ENCODE data around the gene FABP6. TPM values are rescaled to one million over a fixed set of nuclear protein-coding genes. Genes with fewer than 3 reads are reported as not detected.
"Not testable (repeated sequence)": the region's sequence is repeated elsewhere in the genome, so short reads cannot be mapped to it uniquely, and the experiment has no call there.

Gene FABP6
- not detected for total RNA-seq

- no peak for DNase-seq (ENCODE audit: low spot score)
Observed at GRCh38 chr5:160229190-160229742, at the start of gene FABP6. TSS of gene FABP6 (plus strand) at chr5:160229506. CDS start at chr5:160229558, 52 bp downstream.

DNA sequence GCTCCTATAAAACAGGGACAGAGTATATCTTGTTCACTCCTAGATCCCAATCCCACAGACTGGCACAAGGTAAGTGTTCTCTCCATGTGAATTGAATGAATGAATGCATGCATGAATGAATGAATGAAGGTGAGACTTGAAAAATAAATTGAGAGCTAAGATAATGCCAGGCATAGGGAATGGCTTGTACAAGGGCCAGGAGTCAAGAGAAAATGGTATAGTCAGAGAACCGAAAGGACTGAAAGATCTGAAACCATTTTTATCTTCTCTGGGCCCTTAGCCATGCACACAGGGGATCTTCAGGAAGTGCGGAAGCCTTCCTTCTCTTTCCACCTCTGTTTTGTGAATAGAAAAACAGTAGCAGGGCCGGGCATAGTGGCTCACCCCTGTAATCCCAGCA, 48.4 kb upstream of the FABP6 start:
- DNase-seq (ENCODE audit: low spot score) = no peak

DNA sequence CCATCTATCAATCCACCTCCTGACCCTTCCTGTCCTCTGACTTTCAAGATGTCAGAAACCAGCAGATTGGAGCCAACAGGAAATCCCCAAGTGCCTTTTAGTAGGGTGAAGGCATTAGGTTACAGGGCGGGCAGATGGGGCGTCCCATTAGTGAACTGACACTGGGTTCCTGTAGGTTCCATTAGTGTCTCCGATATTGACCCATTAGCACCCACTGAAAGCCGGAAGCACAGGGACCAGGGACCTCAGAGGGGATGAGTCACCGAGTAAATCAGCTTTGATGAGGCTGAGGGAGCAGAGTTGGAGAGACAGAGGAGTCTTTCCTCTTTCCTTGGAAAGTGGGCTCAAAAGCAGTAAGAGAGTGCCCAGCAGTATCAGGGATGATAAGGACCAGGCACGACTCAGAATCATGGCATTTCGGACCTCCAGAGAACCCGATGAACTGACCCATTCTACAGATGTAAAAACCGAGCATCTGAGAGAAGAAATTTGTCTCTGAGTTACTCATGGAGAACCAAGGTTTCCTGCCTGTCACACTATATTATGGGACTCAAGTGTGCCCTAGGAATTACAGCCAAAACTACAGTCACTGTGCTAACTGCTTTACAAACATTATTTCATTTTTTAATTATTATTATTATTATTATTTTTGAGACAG, 47.2 kb upstream of the FABP6 start:
- no peak for DNase-seq (ENCODE audit: low spot score)

DNA sequence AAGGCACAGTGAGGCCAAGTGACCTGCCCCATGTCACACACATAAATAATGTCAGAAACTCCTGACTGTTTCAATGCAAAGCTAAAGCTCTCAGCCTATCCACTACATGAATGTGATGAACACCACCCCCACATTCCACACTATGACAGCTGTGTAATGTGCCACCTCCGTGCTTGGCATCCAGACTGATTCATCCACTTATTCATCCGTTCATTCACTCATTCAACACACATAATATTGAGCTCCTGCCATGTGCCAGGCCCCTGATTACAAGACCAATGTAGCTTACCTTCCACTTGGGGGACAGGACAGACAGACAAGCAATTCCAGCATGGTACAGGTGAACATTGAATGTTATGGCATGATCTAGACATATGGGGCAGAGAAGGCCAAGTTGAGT, 46.2 kb upstream of the FABP6 start:
- no peak for DNase-seq (ENCODE audit: low spot score)

GRCh38 chr5:160185626-160186360, 43.5 kb upstream of the FABP6 start:
- no peak for DNase-seq (ENCODE audit: low spot score)

- DNase-seq (ENCODE audit: low spot score) = no peak
Observed at GRCh38 chr5:160186480-160186879, 42.8 kb upstream of the FABP6 start.

GRCh38 chr5:160187091-160187490, 42.2 kb upstream of the FABP6 start:
- DNase-seq (ENCODE audit: low spot score) = no peak

DNA sequence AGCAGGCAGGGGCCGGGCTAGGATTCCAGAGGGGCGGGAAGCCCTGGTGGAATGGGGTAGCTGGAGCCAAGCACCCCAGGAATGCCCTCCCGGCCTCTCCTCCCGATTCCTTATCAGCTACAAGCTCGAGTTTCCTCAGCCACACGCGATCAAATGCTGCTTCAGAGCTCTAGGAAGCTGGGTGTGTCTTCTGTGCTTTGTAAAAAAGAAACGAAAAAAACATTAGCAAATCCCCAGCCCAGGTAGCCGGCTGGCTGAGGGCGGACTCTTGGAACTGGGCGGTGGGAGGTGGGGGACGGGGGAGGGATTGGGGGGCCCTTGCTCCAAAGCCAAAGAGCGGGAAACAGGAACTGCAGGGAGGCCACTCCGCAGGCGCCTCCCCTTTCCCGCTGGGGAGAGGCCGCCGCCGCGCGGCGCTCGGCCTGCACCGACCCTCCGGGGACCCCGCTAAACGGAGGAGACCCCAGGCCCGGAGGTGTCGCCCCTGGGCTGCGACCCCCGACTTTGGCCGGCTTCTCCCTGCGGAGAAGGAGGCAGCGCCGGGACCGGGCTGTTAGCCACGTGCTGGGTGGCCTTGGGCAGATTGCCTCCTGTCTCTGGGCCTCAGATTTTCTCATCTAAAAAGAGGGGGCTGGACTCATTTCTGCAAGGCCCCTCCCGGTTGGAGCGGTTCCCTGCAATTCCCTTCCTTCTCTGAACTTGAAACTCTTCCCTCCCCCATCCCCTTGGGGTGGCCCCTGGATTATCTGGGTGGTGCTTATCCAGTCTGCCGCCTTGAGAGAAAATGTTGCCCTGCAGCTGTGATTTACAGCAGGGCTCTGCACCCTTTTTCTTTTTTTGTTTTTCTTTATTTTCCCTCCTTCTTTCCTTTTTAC, 40.9 kb upstream of the FABP6 start:
- peak; percentile 42 for DNase-seq (ENCODE audit: low spot score)

DNA sequence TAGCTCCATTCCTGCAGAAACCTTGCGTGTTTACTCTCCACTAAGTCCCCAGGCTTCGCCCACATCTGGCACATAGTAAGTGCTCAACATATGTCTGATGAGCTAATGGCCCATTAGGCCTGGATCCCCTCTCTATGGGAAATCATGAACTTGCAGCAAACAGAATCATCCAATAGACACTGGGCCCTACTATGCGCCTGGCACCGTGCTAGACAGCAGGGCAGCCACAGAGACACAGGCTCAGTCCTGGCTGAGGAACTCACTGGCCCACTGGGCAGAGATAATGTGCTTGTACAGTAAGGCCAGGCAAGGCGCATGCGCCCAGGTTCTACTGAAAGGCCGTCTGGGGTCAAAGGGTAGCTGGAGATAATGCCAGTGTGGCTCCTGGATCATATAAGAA, 36.9 kb upstream of the FABP6 start:
- no peak for DNase-seq (ENCODE audit: low spot score)

DNA sequence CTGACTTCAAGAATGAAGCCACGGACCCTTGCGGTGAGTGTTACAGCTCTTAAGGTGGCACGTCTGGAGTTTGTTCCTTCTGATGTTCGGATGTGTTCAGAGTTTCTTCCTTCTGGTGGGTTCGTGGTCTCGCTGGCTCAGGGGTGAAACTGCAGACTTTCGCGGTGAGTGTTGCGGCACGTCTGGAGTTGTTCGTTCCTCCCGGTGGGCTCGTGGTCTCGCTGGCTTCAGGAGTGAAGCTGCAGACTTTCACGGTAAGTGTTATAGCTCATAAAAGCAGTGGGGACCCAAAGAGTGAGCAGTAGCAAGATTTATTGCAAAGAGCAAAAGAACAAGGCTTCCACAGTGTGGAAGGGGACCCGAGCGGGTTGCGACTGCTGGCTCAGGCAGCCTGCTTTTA, 36.2 kb upstream of the FABP6 start:
- DNase-seq (ENCODE audit: low spot score) = not testable (repeated sequence)

- not testable (repeated sequence) for DNase-seq (ENCODE audit: low spot score)
Observed at GRCh38 chr5:160193790-160194189, 35.5 kb upstream of the FABP6 start.

DNA sequence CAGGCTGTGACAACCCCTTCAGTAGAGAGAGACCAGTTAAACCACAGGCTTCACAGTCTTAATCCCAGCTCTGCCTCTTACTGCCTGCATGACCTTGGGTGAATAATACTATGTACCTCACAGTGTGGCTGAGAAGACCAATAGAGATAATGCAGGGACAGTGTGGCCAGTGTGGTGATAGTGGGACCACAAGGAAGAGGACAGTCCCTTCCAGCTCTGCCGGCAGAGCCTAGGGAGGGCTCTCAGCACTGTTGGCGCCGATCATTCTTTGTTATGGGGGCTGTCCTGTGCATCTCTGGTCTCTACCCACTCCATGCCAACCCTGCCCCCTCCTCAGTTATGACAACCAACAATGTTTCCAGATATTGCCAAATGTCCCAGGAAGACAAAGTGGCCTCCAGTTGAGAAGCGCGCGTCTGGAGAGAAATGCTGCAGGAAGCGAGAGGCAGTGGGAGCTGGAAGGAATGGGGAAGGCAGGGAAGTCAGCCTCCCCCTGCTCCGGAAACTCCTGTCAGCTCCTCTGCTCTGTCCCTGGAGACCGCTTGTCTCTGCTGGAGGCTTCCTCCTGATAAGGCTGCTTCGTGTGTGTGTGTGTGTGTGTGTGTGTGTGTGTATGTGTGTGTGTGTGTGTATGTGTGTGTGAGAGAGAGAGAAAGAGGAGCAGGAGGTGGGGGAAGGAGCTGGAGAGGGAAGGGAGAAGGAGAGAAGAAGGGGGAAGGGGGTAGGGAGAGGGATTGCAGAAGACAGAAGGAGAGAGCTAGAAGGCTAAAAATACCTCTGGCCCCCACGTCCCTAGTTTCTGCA, 31.8 kb upstream of the FABP6 start:
- peak; percentile 23 for DNase-seq (ENCODE audit: low spot score)

DNA sequence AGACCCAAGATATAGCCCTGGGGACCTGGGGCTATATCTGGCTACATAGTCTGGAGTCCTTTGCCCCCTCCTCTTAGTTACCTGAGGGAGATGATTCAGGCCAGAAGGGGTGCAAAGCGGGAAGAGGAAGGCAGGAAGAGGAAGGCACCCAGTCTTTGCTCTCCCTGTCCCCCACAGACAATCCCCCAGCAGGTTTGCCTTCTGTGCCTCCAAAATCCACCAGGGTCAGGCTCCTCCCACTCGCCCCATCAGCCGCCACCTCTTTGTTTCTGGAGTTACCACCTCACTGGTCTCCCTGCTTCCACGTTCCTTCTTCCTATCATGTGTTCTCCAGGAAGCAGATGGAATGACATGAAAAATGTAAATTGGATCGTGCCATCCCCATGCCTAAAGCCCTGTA, 31.2 kb upstream of the FABP6 start:
- DNase-seq (ENCODE audit: low spot score) = no peak

- DNase-seq (ENCODE audit: low spot score) = peak; percentile 59
Observed at GRCh38 chr5:160198841-160199409, 30.4 kb upstream of the FABP6 start.

DNA sequence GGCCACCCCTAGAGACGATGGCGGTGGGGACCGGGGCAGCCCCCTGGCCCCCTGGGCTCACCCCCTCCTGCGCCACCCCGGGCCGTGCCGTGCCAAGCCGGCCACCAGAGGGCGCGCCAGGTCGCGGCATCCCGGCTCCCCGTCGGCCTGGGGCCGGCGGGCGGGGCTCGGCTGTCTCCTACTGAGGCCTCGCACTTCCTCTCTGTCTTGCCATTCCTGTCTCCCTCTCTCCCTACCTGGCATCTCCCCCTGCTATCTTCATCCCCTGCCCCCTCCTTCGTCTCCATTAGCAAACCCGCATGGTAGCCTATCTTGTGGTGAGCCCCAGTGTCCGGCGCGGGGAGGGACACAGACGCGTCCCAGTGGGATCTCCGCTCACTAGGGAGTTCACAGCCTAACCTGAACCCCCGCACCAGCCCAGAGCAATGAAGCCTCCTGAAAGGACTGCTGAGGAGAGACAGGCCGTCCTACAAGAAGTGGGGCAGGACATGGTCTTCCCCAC, 29.8 kb upstream of the FABP6 start:
- DNase-seq (ENCODE audit: low spot score) = peak; percentile 64

DNA sequence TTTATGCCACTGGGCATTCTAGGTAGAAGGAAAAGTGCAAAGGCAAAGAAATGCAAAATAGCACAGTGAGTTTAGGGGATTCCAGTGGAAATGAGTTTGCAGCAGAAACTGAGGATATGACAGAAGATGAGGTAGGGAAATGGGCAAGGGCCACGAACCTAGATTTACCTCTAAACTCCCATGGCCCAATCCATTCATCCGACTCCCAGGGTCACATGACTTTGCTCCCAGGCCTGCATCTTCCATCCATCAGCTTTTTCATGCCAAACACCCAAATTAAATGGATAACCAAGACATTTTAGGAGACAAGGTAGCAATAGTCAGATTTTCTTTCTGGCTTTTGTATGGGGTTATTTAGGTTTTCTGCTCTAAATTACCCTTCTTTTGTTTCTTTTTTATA, 22.2 kb upstream of the FABP6 start:
- DNase-seq (ENCODE audit: low spot score) = no peak

DNA sequence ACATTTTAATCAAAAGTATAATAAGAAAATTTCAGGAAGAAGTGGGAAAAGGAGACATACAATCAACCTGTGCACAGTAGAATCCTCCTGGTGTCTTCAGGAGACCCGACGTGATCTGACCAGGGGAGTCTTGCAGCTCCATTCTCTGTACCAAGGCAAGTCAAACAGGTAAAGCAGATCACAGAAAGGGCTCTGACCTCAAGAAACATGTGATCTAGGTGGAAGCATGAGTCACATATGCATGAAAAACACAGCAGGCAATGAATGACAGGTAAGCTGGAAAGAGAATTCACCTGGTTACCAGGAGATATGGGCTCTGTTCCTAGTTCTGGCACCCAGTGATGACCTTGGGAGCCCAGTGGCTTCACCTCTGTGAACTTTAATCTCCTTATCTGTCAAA, 19.4 kb upstream of the FABP6 start:
- peak; percentile 59 for DNase-seq (ENCODE audit: low spot score)

- no peak for DNase-seq (ENCODE audit: low spot score)
Observed at GRCh38 chr5:160210606-160211005, 18.7 kb upstream of the FABP6 start.

DNA sequence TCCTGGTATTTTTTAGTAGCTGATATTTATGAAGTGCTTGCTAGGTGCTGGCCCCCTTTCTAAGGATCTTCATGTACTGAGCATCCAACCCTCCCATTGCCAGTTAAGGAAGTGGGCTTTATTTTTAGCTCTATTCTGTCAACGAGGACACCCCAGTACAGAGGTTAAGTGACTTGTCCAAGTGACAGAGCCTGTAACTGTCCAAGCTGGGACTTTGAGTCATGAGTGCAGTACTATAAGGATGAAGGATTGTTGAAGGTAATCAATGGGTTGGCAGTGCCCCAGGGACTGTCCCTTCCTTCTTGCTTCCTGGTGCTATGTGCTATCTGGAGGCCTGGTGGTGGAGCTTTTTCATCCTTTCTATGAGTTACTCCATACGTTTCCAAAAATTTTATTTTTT, 18.0 kb upstream of the FABP6 start:
- peak; percentile 71 for DNase-seq (ENCODE audit: low spot score)

GRCh38 chr5:160213537-160213936, 15.8 kb upstream of the FABP6 start:
- DNase-seq (ENCODE audit: low spot score) = no peak

GRCh38 chr5:160219356-160219755, 9.9 kb upstream of the FABP6 start:
- DNase-seq (ENCODE audit: low spot score) = no peak
